ENCODE data around the gene PTHLH. TPM values are rescaled to one million over a fixed set of nuclear protein-coding genes. Genes with fewer than 3 reads are reported as not detected.

Gene PTHLH
- total RNA-seq, 1 donor from 2014 or later = 48.5 TPM

DNA sequence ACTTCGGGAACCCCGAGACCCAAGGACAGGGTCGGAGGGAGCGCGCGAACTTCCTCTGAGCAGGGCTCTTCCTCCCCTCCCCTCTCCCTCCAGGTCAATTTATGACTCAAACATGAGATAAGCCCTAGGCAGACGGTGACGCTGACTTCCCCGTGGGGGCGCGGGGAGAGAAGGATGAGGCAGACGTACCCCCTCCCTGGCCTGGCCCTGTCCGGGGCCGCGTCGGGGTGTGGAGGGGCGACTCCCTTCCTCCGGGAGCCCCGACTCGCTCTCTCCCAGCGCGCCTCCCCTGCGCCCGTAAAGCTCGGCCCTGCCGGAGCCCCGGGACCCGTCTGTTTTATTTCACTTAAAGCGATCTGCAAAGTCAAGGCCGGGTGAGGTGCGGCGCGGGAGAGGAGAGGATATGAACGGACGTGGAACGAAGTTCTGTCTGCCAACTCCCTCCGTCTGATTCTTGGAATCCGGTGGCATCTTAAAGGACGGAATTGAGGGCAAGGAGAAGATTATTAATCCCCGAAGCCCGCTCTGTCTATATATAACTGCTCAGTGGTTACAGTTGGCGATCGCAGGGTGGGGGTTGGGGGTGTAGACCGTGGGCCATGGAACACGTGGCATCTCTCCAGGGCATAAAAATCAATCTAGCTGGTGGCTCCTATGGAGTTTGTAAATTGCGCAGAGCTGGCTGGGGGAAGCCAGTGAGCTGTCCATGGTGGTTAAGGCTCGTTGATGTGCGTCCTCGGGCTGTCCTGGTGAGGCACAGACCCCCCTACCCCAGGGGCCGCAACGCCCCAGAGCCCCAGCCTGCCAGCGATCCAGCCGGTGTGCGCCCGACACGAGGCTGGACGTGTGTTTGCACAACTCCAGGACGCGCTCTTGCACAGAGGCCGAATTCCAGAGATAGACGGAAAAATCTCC is 2.9 kb upstream of the PTHLH start:
- Histone ChIP-seq H3K4me1 (ENCODE audit: insufficient read depth, low read length) (peaks cover 34% of the 10 kb centered on the region), H3K79me2 (ENCODE audit: insufficient read depth, low read length) (no peaks in the 10 kb centered on the region), H3K36me3 (ENCODE audit: insufficient read depth, low read length) (no peaks in the 10 kb centered on the region), H3K27ac (ENCODE audit: low read depth, low read length) (peak overlapping the region; percentile 63), H4K20me1 (ENCODE audit: insufficient read depth, low read length) (no peaks in the 10 kb centered on the region), H3K9ac (ENCODE audit: low read length) (peak overlapping the region; percentile 82), H3K4me3 (ENCODE audit: insufficient read depth, low read depth, low read length) (peak overlapping the region; percentile 56), H3K4me2 (ENCODE audit: low read length) (peak overlapping the region; percentile 93), H3K9me3 (ENCODE audit: insufficient read depth, low read depth, low read length) (no peaks in the 10 kb centered on the region), H3K27me3 (ENCODE audit: insufficient read depth, low read length) (no peaks in the 10 kb centered on the region), H2AFZ (ENCODE audit: low read depth, low read length) (peak overlapping the region; percentile 57)
- TF ChIP-seq, protein P1, sequence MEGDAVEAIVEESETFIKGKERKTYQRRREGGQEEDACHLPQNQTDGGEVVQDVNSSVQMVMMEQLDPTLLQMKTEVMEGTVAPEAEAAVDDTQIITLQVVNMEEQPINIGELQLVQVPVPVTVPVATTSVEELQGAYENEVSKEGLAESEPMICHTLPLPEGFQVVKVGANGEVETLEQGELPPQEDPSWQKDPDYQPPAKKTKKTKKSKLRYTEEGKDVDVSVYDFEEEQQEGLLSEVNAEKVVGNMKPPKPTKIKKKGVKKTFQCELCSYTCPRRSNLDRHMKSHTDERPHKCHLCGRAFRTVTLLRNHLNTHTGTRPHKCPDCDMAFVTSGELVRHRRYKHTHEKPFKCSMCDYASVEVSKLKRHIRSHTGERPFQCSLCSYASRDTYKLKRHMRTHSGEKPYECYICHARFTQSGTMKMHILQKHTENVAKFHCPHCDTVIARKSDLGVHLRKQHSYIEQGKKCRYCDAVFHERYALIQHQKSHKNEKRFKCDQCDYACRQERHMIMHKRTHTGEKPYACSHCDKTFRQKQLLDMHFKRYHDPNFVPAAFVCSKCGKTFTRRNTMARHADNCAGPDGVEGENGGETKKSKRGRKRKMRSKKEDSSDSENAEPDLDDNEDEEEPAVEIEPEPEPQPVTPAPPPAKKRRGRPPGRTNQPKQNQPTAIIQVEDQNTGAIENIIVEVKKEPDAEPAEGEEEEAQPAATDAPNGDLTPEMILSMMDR (IDR thresholded peaks at IDR 0.05; ENCODE audit: insufficient read depth, low read depth, low read length) = no peak
- TF ChIP-seq EZH2 (IDR thresholded peaks at IDR 0.05; ENCODE audit: insufficient read depth, low read length) = peak; percentile 29
- Mint-ChIP-seq H3K27me3 (ENCODE audit: low read depth, unreplicated experiment) (peaks cover 9% of the 10 kb centered on the region), H3K9me3 (ENCODE audit: unreplicated experiment) (no peaks in the 10 kb centered on the region), H3K36me3 (ENCODE audit: low read depth, unreplicated experiment) (no peaks in the 10 kb centered on the region), H3K4me3 (ENCODE audit: unreplicated experiment) (peak overlapping the region; percentile 82), H3K27ac (ENCODE audit: unreplicated experiment) (peak overlapping the region; percentile 96), H3K4me1 (ENCODE audit: low read depth, unreplicated experiment) (peaks cover 22% of the 10 kb centered on the region)
- FAIRE-seq (no peak), DNase-seq (ENCODE audit: low read depth) (peak; percentile 66)

DNA sequence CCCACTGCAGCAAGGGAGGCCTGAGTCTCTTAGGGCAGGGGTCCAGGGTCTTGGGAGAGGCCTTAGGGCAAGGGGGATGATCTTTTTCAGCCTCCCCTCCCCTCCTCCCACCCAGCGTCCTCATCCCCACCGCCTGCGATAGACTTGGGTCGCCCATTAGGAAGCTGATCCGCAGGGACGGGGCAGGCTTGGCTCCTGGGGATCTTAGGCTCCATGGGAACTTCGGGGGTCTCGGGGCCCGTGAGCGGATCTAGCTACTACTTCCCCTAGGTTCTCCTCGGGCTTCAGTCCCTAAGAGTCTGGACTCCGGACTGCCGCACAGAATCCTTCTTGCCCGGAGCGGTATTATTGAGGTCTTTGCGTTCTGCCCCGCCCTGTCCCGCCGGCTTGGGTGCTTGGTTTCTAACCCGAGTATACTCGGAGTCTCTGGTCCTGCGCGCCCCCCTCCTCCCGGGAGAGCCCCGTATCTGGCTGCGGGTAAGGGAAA is 2.2 kb upstream of the PTHLH start:
- no peaks in the 10 kb centered on the region for H4K20me1 ChIP-seq (ENCODE audit: insufficient read depth, low read length)
- H3K36me3 ChIP-seq (ENCODE audit: insufficient read depth, low read length) = no peaks in the 10 kb centered on the region
- H2AFZ ChIP-seq (ENCODE audit: low read depth, low read length) = peak overlapping the region; percentile 57
- Mint-ChIP-seq H3K4me3 (ENCODE audit: unreplicated experiment) (peak overlapping the region; percentile 82), H3K36me3 (ENCODE audit: low read depth, unreplicated experiment) (no peaks in the 10 kb centered on the region), H3K9me3 (ENCODE audit: unreplicated experiment) (no peaks in the 10 kb centered on the region), H3K4me1 (ENCODE audit: low read depth, unreplicated experiment) (peaks cover 22% of the 10 kb centered on the region), H3K27me3 (ENCODE audit: low read depth, unreplicated experiment) (peaks cover 9% of the 10 kb centered on the region), H3K27ac (ENCODE audit: unreplicated experiment) (peak overlapping the region; percentile 96)
- FAIRE-seq (no peak), DNase-seq (ENCODE audit: low read depth) (no peak)
- H3K4me1 ChIP-seq (ENCODE audit: insufficient read depth, low read length) = peaks cover 34% of the 10 kb centered on the region
- H3K4me3 ChIP-seq (ENCODE audit: insufficient read depth, low read depth, low read length) = peak overlapping the region; percentile 56
- peak overlapping the region; percentile 93 for H3K4me2 ChIP-seq (ENCODE audit: low read length)
- no peaks in the 10 kb centered on the region for H3K9me3 ChIP-seq (ENCODE audit: insufficient read depth, low read depth, low read length)
- H3K27me3 ChIP-seq (ENCODE audit: insufficient read depth, low read length) = no peaks in the 10 kb centered on the region
- TF ChIP-seq, protein P1 (IDR thresholded peaks at IDR 0.05; ENCODE audit: insufficient read depth, low read depth, low read length) = no peak
- no peak for TF ChIP-seq EZH2 (IDR thresholded peaks at IDR 0.05; ENCODE audit: insufficient read depth, low read length)
- H3K9ac ChIP-seq (ENCODE audit: low read length) = peak overlapping the region; percentile 82
- no peaks in the 10 kb centered on the region for H3K79me2 ChIP-seq (ENCODE audit: insufficient read depth, low read length)
- peak overlapping the region; percentile 63 for H3K27ac ChIP-seq (ENCODE audit: low read depth, low read length)
